ENCODE measurements around the gene FAM120AOS. TPM values are rescaled to one million over a fixed set of nuclear protein-coding genes. Genes with fewer than 3 reads are reported as not detected.

The FAM120AOS gene
- total RNA-seq, 1 experiment from 2014 or later, result 53.6 TPM

- H2BK20ac ChIP-seq (ENCODE audit: low read depth, low read length, poor library complexity, severe bottlenecking), result no peak overlapping the region
- H3K27me3 ChIP-seq (ENCODE audit: insufficient read depth, low read length), result no peaks in the 10 kb centered on the region
- H3K4me2 ChIP-seq (ENCODE audit: insufficient read depth, insufficient read length, low read length), result no peak overlapping the region
- no peaks in the 10 kb centered on the region for H3K79me1 ChIP-seq (ENCODE audit: insufficient read depth, low read depth, low read length, poor library complexity, severe bottlenecking)
- no peak overlapping the region for H2BK5ac ChIP-seq (ENCODE audit: insufficient read length, low read length)
- no peak overlapping the region for H4K91ac ChIP-seq (ENCODE audit: insufficient read length, low read depth, low read length)
- H4K5ac ChIP-seq (ENCODE audit: insufficient read length, low read depth, low read length), result no peak overlapping the region
- no peak overlapping the region for H3K56ac ChIP-seq (ENCODE audit: insufficient read length, low read depth, low read length)
- H2BK12ac ChIP-seq (ENCODE audit: insufficient read length, low read depth, low read length), result no peak overlapping the region
- no peaks in the 10 kb centered on the region for H4K20me1 ChIP-seq (ENCODE audit: control insufficient read depth, insufficient read depth, insufficient read length)
- no peak overlapping the region for H2BK120ac ChIP-seq (ENCODE audit: low read depth, low read length, poor library complexity, severe bottlenecking)
- no peak for TF ChIP-seq CTCF (conservative IDR thresholded peaks at IDR 0.05)
- Mint-ChIP-seq H3K36me3 (ENCODE audit: insufficient read depth in 1 of 3, low read depth in 3 of 3) (peaks cover 14 to 46% (median 35%) of the 10 kb centered on the region in 3 experiments; a peak in 6 of 7 replicates), H3K27ac (no peak overlapping the region), H3K9me3 (no peaks in the 10 kb centered on the region), H3K27me3 (ENCODE audit: low read depth) (no peaks in the 10 kb centered on the region), H3K4me1 (peaks cover 15 to 22% of the 10 kb centered on the region in 2 experiments), H3K4me3 (no peak overlapping the region)
- no peak overlapping the region for H2AFZ ChIP-seq (ENCODE audit: low read length)
- no peak overlapping the region for H3K18ac ChIP-seq (ENCODE audit: insufficient read length, low read depth, low read length)
- no peak overlapping the region for H3T11ph ChIP-seq (ENCODE audit: low read length)
- H3K4me1 ChIP-seq (ENCODE audit: insufficient read depth, low read length), result no peaks in the 10 kb centered on the region
- no peak overlapping the region for H2AK5ac ChIP-seq (ENCODE audit: insufficient read length, low read length)
- no peak overlapping the region for H4K8ac ChIP-seq (replicated peaks; ENCODE audit: insufficient read length, low read depth, low read length)
- DNase-seq, result no peak
- H2BK15ac ChIP-seq (ENCODE audit: low read depth, low read length), result no peak overlapping the region
- no CpG with 5 or more reads among the region's 3 CpGs for WGBS (ENCODE audit: extremely low coverage, insufficient read length, low lambda C conversion rate)
- no peak overlapping the region for H3K9ac ChIP-seq (ENCODE audit: extremely low read depth, insufficient read length, low read length)
- H3K4ac ChIP-seq (ENCODE audit: low read depth, low read length), result no peak overlapping the region
- no peak overlapping the region for H3K23ac ChIP-seq (ENCODE audit: insufficient read length, low read depth, low read length)
- H3K14ac ChIP-seq (ENCODE audit: insufficient read depth, low read length), result no peak overlapping the region
- H3K23me2 ChIP-seq (ENCODE audit: insufficient read length, low read depth, low read length, poor library complexity, severe bottlenecking), result no peaks in the 10 kb centered on the region
- H3K27ac ChIP-seq (ENCODE audit: insufficient read length, low read depth, low read length), result no peak overlapping the region
- H3K79me2 ChIP-seq (ENCODE audit: insufficient read depth, low read length), result peaks cover 2% of the 10 kb centered on the region; the same call in 1 of the 2 replicates
- no peaks in the 10 kb centered on the region for H3K9me3 ChIP-seq (ENCODE audit: control insufficient read depth, low read depth, low read length)
Observed at GRCh38 chr9:93475856-93476255, 22.5 kb upstream of the FAM120AOS start.

Data from H9 (cell line).